ENCODE data around the gene ELOF1.

DNA sequence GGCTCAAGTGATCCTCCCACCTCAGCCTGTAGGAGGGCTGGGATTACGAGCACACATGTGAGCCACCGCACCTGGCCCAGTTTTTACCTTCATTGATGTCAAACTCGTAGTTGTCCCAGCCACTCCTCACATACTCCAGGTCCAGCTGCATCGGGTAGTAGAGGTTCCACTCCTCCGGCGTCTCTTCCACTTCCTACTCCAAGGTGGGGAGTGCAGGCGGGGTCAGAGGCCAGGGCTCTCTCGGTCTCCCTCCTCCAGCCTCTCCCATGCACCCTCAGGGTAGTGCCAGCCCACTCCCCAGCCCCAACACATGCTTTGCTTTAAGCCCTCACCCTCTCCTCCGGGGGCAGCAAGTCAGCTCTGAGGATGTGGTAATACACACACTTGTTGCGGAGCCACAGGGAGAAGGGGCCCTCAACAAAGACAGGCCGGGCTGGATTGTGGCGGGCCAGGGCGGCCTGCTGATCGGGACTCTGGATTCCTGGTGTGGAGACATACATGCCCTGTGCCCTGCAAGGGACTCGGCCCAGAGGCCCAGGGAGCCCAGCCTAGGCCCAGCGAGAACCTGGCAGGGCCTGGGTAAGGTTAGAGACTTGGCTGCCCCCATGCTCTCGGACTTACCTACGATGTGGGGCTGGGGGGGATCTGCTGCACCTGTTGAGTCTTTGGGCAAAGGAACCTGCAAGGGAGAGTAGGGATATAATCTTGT is 51.5 kb downstream of the ELOF1 start:
- no peak for TF ChIP-seq SIN3A (IDR thresholded peaks at IDR 0.05; ENCODE audit: borderline replicate concordance, insufficient read depth, low read length)
- no peak for TF ChIP-seq TAF1 (IDR thresholded peaks at IDR 0.05; ENCODE audit: borderline replicate concordance, insufficient read depth, low read length)
